Pancreas (tissue), 10 donors: Measurements from ENCODE around the gene QPCT. TPM values are rescaled to one million over a fixed set of nuclear protein-coding genes. Genes with fewer than 3 reads are reported as not detected.

ENCODE experiments used
- ATAC-seq, 4 donors: fragments of 200-7000 bp; cut with Tn5 transposase; one replicate each; pipeline versions ENCODE4 v1.8.0 to v1.9.1; 2020; ENCODE audit warnings: mild to moderate bottlenecking in 4 of 4, moderate library complexity in 4 of 4
- DNase-seq, 6 donors: peaks; one replicate each; pipeline ENCODE4 v3.0.0-alpha.2; 2020
- FAIRE-seq: peaks from 2 replicates; lab custom pipeline; 2012; peaks lifted over from hg19 to GRCh38; lab: Jason Lieb, UNC
- H3K27ac ChIP-seq, 4 donors: fragments of 200-600 bp; sonication (generic); 1 replicate in 3 of 4; 2 replicates in 1 of 4; pipeline versions ENCODE4 v1.5.0 to v1.8.0; 2020
- H3K27me3 ChIP-seq, 4 donors: fragments of 200-600 bp; one replicate each; pipeline ENCODE4 v1.8.0; 2021
- H3K36me3 ChIP-seq, 3 donors: fragments of 200-600 bp; sonication (generic) in 1 of 3; one replicate each; pipeline versions ENCODE4 v1.5.0 to v1.8.0; 2020 to 2021
- H3K4me1 ChIP-seq, 3 donors: fragments of 200-600 bp; one replicate each; pipeline ENCODE4 v1.8.0; 2021
- H3K4me3 ChIP-seq, 4 donors: fragments of 200-600 bp; sonication (generic) in 2 of 4; one replicate each; pipeline versions ENCODE4 v1.5.0 to v1.8.0; 2020 to 2021
- H3K9me3 ChIP-seq, 4 donors: fragments of 200-600 bp; one replicate each; pipeline ENCODE4 v1.8.0; 2021
- WGBS, 2 donors: extraction: QIAGEN DNeasy Blood & Tissue Kit; methylation state at CpG; one replicate each; pipeline ENCODE4 v1.1.7; 2013; 5-methylcytosine and 5-hydroxymethylcytosine counted together
- intact Hi-C, 3 donors: fragments of 100-400 bp; cut with DNase I; formaldehyde crosslinking; loops; one replicate each; pipeline versions ENCODE4 v1.11.1 to v1.14.2; 2022
- polyA plus RNA-seq, 2 donors: library from polyadenylated mRNA; stranded (reverse); fragments of 200-250 nt; gene quantifications; one replicate each; pipeline ENCODE4 v1.2.3, GENCODE V29; 2013
- total RNA-seq, 6 donors: library from RNA; stranded (reverse); fragmentation: NEBNext Ultra II Directional in 4 of 6; extraction: Animal tissue kit (Norgen Biotek cat#: 25700) in 4 of 6; gene quantifications; one replicate each; pipeline versions ENCODE4 v1.2.1 to v1.2.4, GENCODE V29; 2021 to 2023
- TF ChIP-seq, protein P1 (sequence below), 4 donors: fragments of 200-600 bp; sonication (generic) in 3 of 4; IDR thresholded peaks; one replicate each; pipeline versions ENCODE4 v1.5.0 to v1.8.0; 2021; ENCODE audit warnings: antibody characterized with exemption in 4 of 4
- donor health status: healthy with polysubstance abuse.
- donor health status: DM: no; HTN: no; CAD: no; lungs with moderate emphysema.
- donor health status: DM: no; HTN: no; CAD: no.
- donor health status: control.
- donor health status: control.
- donor health status: Bipolar disorder and iron deficiency.
- donor health status: DM: yes; HTN: yes; CAD: no.
- donor health status: DM: no; HTN: no; CAD: no.
- donor health status: DM: no; HTN: no; CAD: no.
- donor health status: DM: yes; HTN: yes; CAD: no.

QPCT gene
- total and polyA plus RNA-seq, 8 donors, result 0.79 to 69.0 (median 7.4) TPM

DNA sequence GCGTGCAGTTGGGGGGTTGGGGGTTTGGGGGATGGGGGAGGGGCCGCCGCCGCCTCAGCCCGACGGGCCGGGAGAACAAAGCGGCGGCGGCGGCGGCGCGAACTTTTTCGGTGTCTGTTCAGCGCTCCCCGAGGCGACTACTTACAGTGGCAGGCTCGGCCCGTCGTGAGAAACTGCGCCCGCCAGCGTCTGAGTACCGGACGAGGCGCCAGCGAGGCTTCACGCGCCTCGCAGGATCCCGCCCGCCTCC lies 20.0 kb upstream of the QPCT start:
- intact Hi-C loops, result no loop called here

DNA sequence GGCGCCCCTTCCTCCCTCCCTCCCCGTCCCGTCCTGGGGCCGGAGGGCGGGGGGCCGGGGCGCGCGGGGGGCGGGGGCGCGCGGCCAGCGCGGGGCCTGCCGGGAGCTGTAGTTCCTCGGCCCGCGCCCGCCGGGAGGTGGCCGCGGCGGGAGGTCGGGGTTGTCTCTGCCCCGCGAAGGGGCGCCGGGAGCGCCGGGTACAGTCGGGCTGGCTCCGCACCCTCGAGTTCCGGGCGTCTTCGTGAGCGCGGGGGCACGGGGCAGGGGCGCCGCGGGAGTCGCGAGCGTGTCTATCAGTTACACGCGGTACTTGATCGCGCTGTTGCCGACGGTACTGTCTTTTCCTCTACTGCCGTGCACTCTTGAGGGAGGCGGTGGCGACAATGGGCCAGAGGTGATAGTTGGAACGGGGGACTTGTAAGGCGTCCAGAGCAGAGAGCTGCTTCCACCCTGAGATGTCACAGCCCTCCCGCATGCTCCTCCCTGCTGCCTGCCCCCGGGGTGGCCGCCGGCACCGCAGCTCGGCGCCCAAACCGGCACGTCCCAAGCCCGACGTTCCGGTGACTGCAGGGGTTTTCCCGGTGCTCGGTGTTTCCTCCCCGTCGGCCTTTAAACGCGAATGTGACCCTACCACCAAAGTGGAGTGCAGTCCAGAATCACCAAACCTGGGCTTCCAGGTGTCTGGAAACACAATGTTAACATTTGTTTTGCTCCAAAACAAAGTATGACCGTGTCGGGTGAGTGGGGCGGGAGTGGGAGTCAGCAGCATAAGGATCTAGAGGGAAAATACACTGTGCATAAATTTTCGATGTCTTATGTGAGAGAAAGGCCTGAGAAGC lies 19.4 kb upstream of the QPCT start, which contains the start of gene PRKD3:
Gene PRKD3, minus strand, starts transcription at position 48 of the 839 bp plus-strand sequence. CDS start 8,309 bp downstream, outside the sequence.
- FAIRE-seq, result no peak
- Histone ChIP-seq H3K4me1 (peaks cover 0 to 27% (median 6%) of the 10 kb centered on the region in 3 donors), H3K9me3 (no peaks in the 10 kb centered on the region), H3K36me3 (no peaks in the 10 kb centered on the region), H3K4me3 (peak within 1 kb of the TSS; percentile 58 to 81 (median 80)), H3K27me3 (no peaks in the 10 kb centered on the region), H3K27ac (peak within 1 kb of the TSS; percentile 65 to 86 (median 81))
- WGBS, 2 donors, result 1% methylated on average over 55 to 79 of the region's 79 CpGs
- DNase-seq, result peak in 5 of 6 donors; percentile 38 to 86 (median 57)
- intact Hi-C loops, result no loop called here
- ATAC-seq, result peak; percentile 88 to 93 (median 90)
- TF ChIP-seq, protein P1, sequence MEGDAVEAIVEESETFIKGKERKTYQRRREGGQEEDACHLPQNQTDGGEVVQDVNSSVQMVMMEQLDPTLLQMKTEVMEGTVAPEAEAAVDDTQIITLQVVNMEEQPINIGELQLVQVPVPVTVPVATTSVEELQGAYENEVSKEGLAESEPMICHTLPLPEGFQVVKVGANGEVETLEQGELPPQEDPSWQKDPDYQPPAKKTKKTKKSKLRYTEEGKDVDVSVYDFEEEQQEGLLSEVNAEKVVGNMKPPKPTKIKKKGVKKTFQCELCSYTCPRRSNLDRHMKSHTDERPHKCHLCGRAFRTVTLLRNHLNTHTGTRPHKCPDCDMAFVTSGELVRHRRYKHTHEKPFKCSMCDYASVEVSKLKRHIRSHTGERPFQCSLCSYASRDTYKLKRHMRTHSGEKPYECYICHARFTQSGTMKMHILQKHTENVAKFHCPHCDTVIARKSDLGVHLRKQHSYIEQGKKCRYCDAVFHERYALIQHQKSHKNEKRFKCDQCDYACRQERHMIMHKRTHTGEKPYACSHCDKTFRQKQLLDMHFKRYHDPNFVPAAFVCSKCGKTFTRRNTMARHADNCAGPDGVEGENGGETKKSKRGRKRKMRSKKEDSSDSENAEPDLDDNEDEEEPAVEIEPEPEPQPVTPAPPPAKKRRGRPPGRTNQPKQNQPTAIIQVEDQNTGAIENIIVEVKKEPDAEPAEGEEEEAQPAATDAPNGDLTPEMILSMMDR (IDR thresholded peaks at IDR 0.05), result no peak

More for the DNA sequence above, 20.0 kb upstream of the QPCT start:
- no peaks in the 10 kb centered on the region for H3K27me3 ChIP-seq
- peak overlapping the region; percentile 58 to 81 (median 80) for H3K4me3 ChIP-seq
- WGBS, 2 donors, result 0% methylated on average over 20 to 33 of the region's 33 CpGs
- TF ChIP-seq, protein P1 (IDR thresholded peaks at IDR 0.05), result no peak
- no peaks in the 10 kb centered on the region for H3K36me3 ChIP-seq
- H3K27ac ChIP-seq, result peak overlapping the region; percentile 25 to 86 (median 81)
- no peak for ATAC-seq
- no peak for FAIRE-seq
- peak in 5 of 6 donors; percentile 77 to 89 (median 79) for DNase-seq
- H3K9me3 ChIP-seq, result no peaks in the 10 kb centered on the region
- peaks cover 0 to 27% (median 6%) of the 10 kb centered on the region in 3 donors for H3K4me1 ChIP-seq

DNA sequence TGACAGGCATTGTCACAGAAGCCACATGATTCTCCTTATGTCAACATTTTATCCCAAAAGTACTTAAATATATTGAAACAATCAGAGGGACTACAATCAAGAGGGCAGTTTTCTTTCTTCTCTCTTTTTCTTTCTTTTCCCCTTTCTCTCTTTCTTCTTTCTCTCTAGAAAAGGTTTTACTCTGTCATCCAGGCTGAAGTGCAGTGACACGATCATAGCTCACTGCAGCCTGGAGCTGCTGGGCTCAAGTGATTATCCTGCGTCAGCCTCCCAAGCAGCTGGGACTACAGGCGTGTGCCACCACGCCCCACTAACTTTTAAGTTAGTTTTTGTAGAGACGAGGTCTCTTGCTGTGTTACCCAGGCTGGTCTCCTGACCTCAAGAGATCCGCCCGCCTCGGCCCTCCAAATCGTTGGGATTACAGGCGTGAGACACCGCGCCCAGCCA lies 18.8 kb upstream of the QPCT start:
- H3K4me1 ChIP-seq, result peaks cover 0 to 27% (median 6%) of the 10 kb centered on the region in 3 donors
- intact Hi-C loops, result no loop called here
- DNase-seq (no peak), FAIRE-seq (no peak), ATAC-seq (no peak)
- peak overlapping the region in 3 of 4 donors; percentile 79 to 81 (median 80) for H3K4me3 ChIP-seq
- H3K36me3 ChIP-seq, result no peaks in the 10 kb centered on the region
- H3K27ac ChIP-seq, result peak overlapping the region in 2 of 4 donors; percentile 83 to 86
- no peaks in the 10 kb centered on the region for H3K27me3 ChIP-seq
- no peaks in the 10 kb centered on the region for H3K9me3 ChIP-seq
- 92 to 95% methylated on average over 12 of the region's 12 CpGs for WGBS, 2 donors
- TF ChIP-seq, protein P1 (IDR thresholded peaks at IDR 0.05), result no peak

DNA sequence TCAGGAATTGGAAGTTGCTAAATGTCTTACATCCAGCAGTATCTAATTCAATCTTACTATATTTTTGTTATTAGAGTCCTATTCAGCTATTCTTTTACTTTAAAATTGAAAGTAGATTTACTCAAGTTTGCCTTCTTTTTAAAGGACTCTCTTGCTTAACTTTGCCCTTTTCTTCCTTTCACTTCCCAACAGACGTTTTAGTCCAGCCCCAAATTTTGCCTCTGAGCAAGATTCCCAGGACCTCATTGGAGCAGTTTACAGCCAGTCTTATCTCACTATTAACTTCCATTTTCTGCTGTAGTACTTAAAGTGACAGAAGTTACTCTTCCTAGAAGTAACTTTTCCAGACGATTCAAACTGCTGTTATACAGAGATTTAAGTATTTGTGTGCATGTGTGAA lies 18.1 kb upstream of the QPCT start:
- peak overlapping the region in 2 of 4 donors; percentile 83 to 86 for H3K27ac ChIP-seq
- intact Hi-C loops, result no loop called here
- peak in 3 of 6 donors; percentile 29 to 34 (median 33) for DNase-seq
- 2 to 5% methylated on average over 2 of the region's 2 CpGs for WGBS, 2 donors
- no peaks in the 10 kb centered on the region for H3K36me3 ChIP-seq
- H3K9me3 ChIP-seq, result no peaks in the 10 kb centered on the region
- no peaks in the 10 kb centered on the region for H3K27me3 ChIP-seq
- FAIRE-seq, result peak; percentile 72
- TF ChIP-seq, protein P1 (IDR thresholded peaks at IDR 0.05), result no peak
- peaks cover 0 to 27% (median 6%) of the 10 kb centered on the region in 3 donors for H3K4me1 ChIP-seq
- H3K4me3 ChIP-seq, result peak overlapping the region in 1 of 4 donors; percentile 11
- ATAC-seq, result peak in 3 of 4 donors; percentile 35 to 58 (median 38)
